GM18519 (cell line): ENCODE measurements around the gene NUDT16.
"Not testable (repeated sequence)": the region's sequence is repeated elsewhere in the genome, so short reads cannot be mapped to it uniquely, and the experiment has no call there.

Experiments
- ATAC-seq: cut with Tn5 transposase; IDR thresholded peaks from one replicate; pipeline ENCODE4 v1.9.1; 2021; ENCODE audit warnings: mild to moderate bottlenecking, moderate library complexity; ENCODE audit not compliant: unreplicated experiment, low FRiP score

Gene NUDT16

GRCh38 chr3:131380821-131381444, 641 bp upstream of the NUDT16 start:
- not testable (repeated sequence) for ATAC-seq

DNA sequence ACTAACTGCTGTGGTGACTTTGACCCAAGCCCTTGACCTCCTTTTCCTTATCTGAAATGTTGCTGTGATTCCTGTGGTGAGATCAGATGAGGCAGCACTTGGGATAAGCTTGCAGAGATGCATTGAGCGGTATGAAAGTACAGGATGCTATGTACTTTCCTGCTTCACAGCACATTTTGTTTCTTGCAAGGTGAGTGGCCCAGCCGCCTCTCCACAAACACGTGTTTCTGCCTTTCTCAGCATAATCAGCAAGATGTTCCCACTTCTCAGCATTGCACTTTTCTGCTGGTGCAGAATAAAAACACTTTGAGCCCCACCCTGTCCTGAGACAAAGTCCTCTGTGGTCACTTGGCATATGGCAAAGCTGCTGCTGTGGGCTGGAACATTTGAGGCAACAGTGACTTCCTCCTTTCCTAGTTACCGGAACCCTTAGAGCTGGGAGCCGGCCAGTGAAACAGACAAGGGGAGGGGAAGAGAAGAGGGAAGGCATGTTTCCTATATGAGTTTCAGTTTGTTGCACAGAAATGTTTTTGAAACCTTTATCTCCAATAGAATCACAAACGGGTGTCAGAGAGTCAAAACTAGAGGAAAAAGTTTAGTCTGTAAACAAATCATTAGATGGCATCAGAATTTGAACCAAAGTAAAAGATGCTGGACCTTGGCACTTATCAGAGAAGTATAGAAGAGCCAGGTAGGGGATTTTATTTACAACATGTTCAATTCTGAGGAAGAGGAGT, 5.0 kb downstream of the NUDT16 start:
- ATAC-seq: no peak

- no peak for ATAC-seq
Measured at GRCh38 chr3:131387796-131388489, 6.4 kb downstream of the NUDT16 start.

DNA sequence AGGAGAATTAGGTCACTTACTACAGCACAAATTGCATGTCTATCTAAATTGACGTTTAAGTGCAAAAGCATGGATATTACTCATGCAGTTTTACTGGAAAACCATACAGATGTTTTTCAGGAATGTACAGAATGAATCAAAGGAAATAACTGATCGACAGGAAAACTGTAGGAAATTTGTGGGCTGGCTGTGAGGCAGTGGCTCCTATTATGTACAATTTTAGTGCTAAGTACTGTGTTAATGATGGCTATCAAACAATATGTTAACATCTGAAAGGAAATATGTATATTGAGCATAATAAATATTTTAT, 6.9 kb downstream of the NUDT16 start:
- no peak for ATAC-seq

DNA sequence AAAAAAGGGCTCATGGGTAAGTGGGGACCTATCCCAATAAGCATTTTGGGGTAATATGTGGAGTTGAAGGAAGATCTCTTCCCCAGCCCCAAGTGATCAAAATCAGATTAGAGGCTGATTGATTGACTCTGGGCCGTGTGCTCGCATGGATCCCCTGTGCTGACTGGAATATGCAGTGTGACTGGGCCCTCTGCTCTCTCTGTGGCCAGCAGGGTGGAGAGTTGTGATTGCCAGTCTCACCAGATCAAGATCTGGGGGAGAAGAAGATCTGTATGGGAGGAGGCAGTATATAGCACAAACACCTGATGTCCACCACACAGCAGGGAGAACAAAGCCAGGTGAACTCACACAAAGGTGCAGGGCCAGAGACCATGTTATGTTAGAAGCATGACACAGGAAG, 8.8 kb downstream of the NUDT16 start:
- ATAC-seq: no peak

GRCh38 chr3:131393051-131393450, 11.5 kb downstream of the NUDT16 start:
- ATAC-seq: no peak

GRCh38 chr3:131393868-131394267, 12.3 kb downstream of the NUDT16 start:
- no peak for ATAC-seq

- no peak for ATAC-seq
Measured at GRCh38 chr3:131394400-131394799, 12.8 kb downstream of the NUDT16 start.

GRCh38 chr3:131396170-131396569, 14.6 kb downstream of the NUDT16 start:
- no peak for ATAC-seq

GRCh38 chr3:131397889-131398288, 16.3 kb downstream of the NUDT16 start:
- no peak for ATAC-seq

DNA sequence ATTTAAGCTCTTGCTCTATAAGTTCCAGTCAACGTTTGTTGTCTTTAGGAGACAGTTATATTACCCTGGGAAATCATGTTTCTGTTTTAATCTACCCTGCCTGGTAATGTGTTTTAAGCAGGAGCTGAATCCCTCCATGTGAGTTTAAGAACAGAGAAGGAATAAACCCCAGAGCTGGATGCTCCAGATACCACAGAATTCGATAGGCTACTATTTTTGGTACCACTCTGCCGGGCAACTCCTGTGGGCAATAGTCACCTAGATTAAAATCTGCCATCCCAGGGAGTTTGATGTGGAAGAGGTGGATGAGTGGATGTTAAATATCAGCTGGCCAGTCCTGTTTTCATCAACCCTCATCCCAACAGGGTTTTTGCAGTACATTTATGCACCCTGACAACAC, 20.4 kb downstream of the NUDT16 start:
- no peak for ATAC-seq

DNA sequence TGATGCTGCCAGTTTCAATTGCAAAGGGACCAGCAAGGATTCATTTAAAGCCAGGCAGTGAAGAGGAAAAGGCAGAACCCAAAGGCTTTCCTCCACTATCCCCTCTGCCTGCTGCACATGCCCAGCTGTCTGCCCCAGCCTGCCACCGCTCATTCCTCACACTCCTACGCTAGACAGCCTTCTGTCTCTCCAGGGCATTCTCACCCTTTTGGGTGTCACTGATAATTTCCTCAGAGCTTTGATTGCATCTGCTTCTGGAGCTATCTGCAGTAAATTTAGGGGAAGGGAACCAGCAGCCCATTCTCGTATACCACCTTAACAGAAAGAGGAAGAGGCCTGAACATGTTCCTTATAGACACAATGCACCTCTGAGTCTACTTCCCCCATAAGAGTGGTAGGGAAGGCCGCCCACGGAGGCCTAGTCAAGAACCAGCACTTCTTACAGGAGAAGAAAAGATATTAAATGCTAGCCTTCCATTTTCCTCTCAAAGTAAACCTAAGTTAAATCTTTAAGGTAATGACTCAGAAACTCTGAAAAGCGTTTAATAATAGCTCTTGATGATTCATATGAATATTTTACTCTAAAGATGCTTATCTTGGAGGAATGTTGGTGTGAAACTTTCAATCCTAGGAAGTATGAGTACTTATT, 20.9 kb downstream of the NUDT16 start:
- no peak for ATAC-seq

GRCh38 chr3:131403216-131403895, 21.8 kb downstream of the NUDT16 start:
- ATAC-seq: no peak

DNA sequence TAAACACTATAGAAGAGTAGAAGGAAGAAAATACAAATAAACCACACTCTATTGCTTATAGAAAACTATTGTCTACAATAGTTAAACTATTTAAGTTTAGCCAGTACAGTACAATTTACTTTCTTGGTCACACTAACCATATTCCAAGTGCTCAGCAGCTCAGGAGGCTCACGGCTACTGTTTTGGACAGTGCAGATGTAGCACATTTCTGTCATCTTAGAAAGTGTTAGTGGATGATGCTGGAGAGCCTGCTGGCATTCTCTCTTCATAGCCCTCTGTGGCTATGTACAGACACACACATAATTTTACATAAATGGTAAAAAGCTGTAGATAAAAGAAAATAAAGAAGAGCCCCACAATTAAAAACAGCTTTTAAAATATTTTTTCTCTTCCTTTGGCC, 23.8 kb downstream of the NUDT16 start:
- ATAC-seq: no peak

GRCh38 chr3:131406274-131406673, 24.7 kb downstream of the NUDT16 start:
- no peak for ATAC-seq

DNA sequence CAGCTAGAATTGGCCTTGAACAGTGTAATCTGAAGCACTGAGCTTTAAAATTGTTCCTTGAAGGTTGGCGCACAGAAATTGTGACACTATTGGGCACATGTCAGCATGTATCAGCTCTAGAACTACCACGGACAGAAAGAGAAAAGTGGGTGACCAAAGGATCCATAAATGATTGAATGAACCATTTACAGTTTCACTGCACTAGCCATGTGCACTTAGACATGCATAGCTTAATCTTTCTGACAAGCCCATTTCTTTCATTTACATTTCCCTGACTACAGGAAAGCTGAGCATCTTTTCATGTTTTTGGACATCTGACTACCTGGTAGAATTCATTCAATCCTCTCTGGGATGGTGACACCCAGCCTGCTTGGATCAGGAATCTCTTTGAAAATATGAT, 36.2 kb downstream of the NUDT16 start:
- ATAC-seq: no peak

- no peak for ATAC-seq
Measured at GRCh38 chr3:131421301-131421700, 39.7 kb downstream of the NUDT16 start.

DNA sequence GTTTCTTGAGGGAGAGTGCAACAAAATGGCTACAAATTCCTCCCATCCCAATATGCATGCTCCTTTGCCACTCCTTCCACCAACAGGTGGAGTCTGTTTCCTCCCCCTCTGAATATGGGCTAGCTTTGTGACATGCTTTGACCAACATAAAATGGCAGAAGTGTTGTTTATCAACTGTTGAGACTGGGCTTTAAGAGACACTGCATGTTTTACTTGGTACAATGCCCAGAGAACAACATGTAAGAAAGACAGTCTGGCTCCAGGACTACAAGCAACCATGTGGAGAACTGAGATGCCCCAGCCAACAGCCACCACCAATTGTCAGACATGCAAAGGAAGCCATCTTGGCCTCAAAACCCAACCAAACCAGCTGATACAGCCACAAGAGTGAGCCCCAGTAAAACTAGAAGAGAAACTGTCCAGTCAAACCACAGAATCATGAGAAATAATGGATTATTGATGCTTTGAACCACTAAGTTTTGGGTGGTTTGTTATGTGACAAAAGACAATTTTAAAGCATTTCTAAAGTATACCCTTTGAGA, 40.5 kb downstream of the NUDT16 start:
- no peak for ATAC-seq

DNA sequence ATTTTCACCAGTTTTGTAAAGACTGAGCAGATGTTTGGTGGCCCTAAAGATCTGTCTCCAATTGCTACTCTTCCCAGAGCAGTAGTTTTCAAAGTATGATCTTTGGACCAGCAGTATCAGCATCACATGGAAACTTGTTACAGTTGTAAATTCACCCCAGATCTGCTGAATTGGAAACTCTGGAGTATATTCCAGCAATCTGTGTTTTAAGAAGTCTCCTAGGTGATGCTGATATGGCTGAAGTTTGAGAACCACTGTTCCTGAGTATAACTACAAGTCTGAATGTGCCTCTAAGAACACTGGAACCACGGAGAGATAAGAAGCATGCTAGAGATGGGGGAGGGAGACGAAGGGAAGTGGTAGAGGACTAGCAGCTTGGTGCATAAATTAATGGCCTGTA, 45.7 kb downstream of the NUDT16 start:
- no peak for ATAC-seq

DNA sequence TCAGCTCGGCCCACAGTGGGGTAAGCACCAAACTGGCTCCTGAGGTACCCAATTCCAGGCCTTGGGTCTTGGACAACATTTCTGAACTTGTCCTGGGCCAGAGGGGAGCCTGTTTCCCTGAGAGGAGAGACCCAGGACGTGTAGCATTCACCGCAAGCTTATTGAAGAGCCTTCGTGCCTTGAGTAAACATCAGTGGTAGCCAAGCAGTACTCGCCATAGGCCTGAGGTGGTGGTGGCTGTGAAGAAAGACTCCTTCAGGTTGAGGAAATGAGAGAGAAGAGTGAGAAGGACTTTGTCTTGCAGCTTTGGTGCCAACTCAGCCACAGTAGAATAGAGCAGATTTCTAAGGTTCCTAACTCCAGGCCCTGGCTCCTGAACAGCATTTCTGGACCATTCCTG, 50.2 kb downstream of the NUDT16 start:
- ATAC-seq: no peak

DNA sequence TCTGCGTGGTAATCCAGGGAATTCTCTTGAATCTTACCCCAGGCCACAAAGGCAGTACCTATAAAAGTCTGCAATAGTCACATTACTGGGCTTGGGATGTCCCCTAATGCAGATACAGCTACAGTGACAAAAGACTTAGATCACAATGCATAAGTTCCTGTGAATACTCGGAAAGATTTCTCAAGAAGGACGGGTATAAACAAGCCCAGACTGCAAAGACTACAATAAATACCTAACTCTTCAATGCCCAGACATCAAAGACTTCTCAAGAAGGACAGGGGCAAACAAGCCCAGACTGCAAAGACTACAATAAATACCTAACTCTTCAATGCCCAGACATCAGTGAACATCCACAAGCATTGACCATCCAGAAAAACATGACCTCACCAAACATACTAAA, 50.9 kb downstream of the NUDT16 start:
- ATAC-seq: no peak
